ENCODE data around the gene NF2.

- TF ChIP-seq POLR2A (IDR thresholded peaks at IDR 0.05): no peak
- TF ChIP-seq CTCF (IDR thresholded peaks at IDR 0.05): no peak
Observed at GRCh38 chr22:29665486-29665885, 62.1 kb downstream of the NF2 start.

Data from right lobe of liver (tissue), 4 donors.